Suprapubic skin (tissue), 4 donors: ENCODE measurements around the gene RPRD2. TPM values are rescaled to one million over a fixed set of nuclear protein-coding genes. Genes with fewer than 3 reads are reported as not detected.

ENCODE experiments used
- DNase-seq, 2 donors: peaks; one replicate each; pipeline ENCODE4 v3.0.0-alpha.2; 2019; ENCODE audit warnings: low spot score in 2 of 2
- H3K27ac ChIP-seq: fragments of 200-600 bp; sonication (generic); one replicate; pipeline ENCODE4 v1.5.1; 2019
- H3K27me3 ChIP-seq: fragments of 200-600 bp; sonication (generic); one replicate; pipeline ENCODE4 v1.5.1; 2019
- H3K36me3 ChIP-seq: fragments of 200-600 bp; sonication (generic); one replicate; pipeline ENCODE4 v1.5.1; 2019
- H3K4me1 ChIP-seq: fragments of 200-600 bp; sonication (generic); one replicate; pipeline ENCODE4 v1.5.1; 2019
- H3K4me3 ChIP-seq: fragments of 200-600 bp; sonication (generic); one replicate; pipeline ENCODE4 v1.5.1; 2019; ENCODE audit warnings: mild to moderate bottlenecking
- H3K9me3 ChIP-seq: fragments of 200-600 bp; sonication (generic); one replicate; pipeline ENCODE4 v1.5.1; 2019
- CTCF ChIP-seq, 2 donors: fragments of 200-600 bp in 1 of 2; fragments of 450-650 bp in 1 of 2; sonication (generic) in 1 of 2; IDR thresholded peaks; one replicate each; pipeline ENCODE4 v1.5.1; 2016 to 2019; ENCODE audit warnings: antibody characterized with exemption in 2 of 2, mild to moderate bottlenecking in 1 of 2, moderate library complexity in 1 of 2
- EP300 ChIP-seq: sonication (generic); formaldehyde crosslinking; IDR thresholded peaks from one replicate; pipeline ENCODE4 v1.6.1; 2017; ENCODE audit warnings: antibody characterized with exemption
- POLR2A ChIP-seq, 2 donors: fragments of 450-650 bp; IDR thresholded peaks; one replicate each; pipeline ENCODE4 v1.6.1; 2017; ENCODE audit warnings: antibody characterized with exemption in 2 of 2, mild to moderate bottlenecking in 2 of 2, moderate library complexity in 2 of 2
- POLR2AphosphoS5 ChIP-seq, 3 donors: sonication (generic); formaldehyde crosslinking; IDR thresholded peaks; one replicate each; pipeline ENCODE4 v1.6.1; 2017; ENCODE audit warnings: antibody characterized with exemption in 3 of 3
- WGBS: methylation state at CpG from one replicate; pipeline ENCODE4 v1.1.5; 2018; 5-methylcytosine and 5-hydroxymethylcytosine counted together
- total RNA-seq, 4 donors: library from RNA; depleted of rRNA; stranded (reverse); fragments of >200 nt; gene quantifications; one replicate each; pipeline ENCODE4 v1.1.0, GENCODE V29; 2016

The RPRD2 gene
- total RNA-seq, 4 donors from 2014 or later = 22.2 to 39.0 (median 28.8) TPM

DNA sequence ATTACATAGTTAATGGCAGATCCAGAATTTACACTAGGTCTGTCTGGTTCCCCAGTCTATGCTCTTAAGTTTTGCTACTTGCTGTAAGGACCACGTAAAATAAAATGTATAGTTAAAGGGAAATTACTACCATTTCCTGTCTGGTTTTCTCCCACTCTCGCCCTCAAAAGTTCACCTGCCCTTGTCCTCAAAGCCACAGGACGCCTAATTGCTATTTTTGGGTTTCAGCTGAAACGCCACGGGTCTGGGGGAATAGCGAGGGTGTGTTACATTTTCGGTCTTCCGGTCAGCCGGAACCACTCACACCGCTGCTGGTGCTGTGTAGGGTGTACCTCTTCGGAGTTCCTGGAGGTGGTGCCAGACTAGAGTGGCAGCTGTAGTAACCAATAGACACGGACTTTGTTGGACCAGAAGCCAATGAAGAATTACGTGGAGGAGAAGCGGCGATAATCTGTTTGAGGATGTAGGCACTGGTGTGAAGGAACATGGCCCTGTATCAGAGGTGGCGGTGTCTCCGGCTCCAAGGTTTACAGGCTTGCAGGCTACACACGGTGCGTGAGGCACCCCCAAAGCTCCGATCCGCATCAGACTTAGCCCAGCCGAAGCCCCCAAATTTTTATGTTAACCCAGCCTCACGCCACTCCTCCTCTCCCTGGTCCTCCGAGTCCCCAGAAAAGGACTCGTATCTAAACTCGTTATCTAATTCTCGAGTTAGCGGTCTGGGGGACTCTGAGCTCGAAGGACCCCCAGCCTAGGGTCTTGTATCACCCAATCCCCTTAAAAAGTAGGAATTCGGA is 123.2 kb downstream of the RPRD2 start, which contains the start of gene TARS2:
Gene TARS2 (plus strand): TSS at position 454 of the 797 bp plus-strand sequence. CDS start 32 bp downstream, at position 486.
- Histone ChIP-seq H3K27me3 (no peaks in the 10 kb centered on the region), H3K9me3 (no peaks in the 10 kb centered on the region), H3K36me3 (peaks cover 27% of the 10 kb centered on the region), H3K4me1 (peaks cover 13% of the 10 kb centered on the region), H3K27ac (peak within 1 kb of the TSS; percentile 82), H3K4me3 (peak within 1 kb of the TSS; percentile 71)
- TF ChIP-seq POLR2AphosphoS5 (IDR thresholded peaks at IDR 0.05) (peak in 2 of 3 donors; percentile 44 to 68), POLR2A (IDR thresholded peaks at IDR 0.05) (peak; percentile 45 to 51), CTCF (IDR thresholded peaks at IDR 0.05) (peak; percentile 22 to 44), EP300 (no peak)
- under 1% methylated on average over 30 of the region's 30 CpGs for WGBS
- peak; percentile 95 to 96 for DNase-seq

GRCh38 chr1:150487763-150488115 is 123.8 kb downstream of the RPRD2 start:
- no peaks in the 10 kb centered on the region for H3K27me3 ChIP-seq
- peaks cover 32% of the 10 kb centered on the region for H3K36me3 ChIP-seq
- 2% methylated on average over 7 of the region's 7 CpGs for WGBS
- peak in 1 of 2 donors; percentile 29 for DNase-seq
- peaks cover 13% of the 10 kb centered on the region for H3K4me1 ChIP-seq
- no peaks in the 10 kb centered on the region for H3K9me3 ChIP-seq
- no peak for TF ChIP-seq EP300
- TF ChIP-seq POLR2A (IDR thresholded peaks at IDR 0.05) = no peak
- no peak for TF ChIP-seq POLR2AphosphoS5 (IDR thresholded peaks at IDR 0.05)
- no peak for TF ChIP-seq CTCF (IDR thresholded peaks at IDR 0.05)
- peak overlapping the region; percentile 71 for H3K4me3 ChIP-seq
- H3K27ac ChIP-seq = peak overlapping the region; percentile 82

DNA sequence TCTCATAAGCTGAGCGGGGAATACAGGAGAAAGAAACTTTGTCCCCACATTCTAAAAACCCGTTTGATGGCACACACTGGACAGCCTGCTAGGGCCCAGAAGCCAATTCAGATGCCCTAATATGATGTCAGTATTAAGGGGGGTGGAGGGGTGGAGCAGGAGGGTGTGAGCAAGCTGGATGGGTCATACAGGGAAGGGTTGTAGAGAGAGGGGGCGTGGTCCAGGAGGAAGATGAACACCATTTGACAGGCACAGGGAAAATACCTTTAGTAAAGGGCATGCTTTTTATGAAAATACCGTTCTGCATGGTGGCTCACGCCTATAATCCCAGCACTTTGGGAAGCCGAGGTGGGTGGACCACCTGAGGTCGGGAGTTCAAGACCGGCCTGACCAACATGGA is 129.2 kb downstream of the RPRD2 start:
- Histone ChIP-seq H3K27ac (no peak overlapping the region), H3K9me3 (no peaks in the 10 kb centered on the region), H3K4me1 (peaks cover 2% of the 10 kb centered on the region), H3K36me3 (peaks cover 79% of the 10 kb centered on the region), H3K4me3 (no peak overlapping the region), H3K27me3 (no peaks in the 10 kb centered on the region)
- DNase-seq = no peak
- WGBS = 97% methylated on average over 8 of the region's 8 CpGs
- TF ChIP-seq EP300 = no peak
- no peak for TF ChIP-seq POLR2AphosphoS5 (IDR thresholded peaks at IDR 0.05)
- no peak for TF ChIP-seq POLR2A (IDR thresholded peaks at IDR 0.05)
- no peak for TF ChIP-seq CTCF (IDR thresholded peaks at IDR 0.05)

DNA sequence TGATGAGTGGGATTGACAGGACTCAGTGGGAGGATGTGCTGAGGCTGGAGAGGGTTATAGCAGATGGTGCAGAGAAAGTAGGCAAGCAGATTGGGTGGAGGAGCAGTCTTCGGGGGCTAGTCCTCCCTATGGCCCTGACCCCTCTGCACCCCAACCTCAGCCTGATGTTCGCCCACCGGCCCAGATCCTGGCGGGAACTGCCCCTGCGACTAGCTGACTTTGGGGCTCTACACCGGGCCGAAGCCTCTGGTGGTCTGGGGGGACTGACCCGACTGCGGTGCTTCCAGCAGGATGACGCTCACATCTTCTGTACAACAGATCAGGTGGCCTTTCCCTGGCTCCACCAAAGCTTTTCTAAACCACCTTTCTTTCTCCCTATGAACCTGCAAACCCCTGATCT is 134.4 kb downstream of the RPRD2 start:
- WGBS = 97% methylated on average over 10 of the region's 10 CpGs
- Histone ChIP-seq H3K36me3 (peaks cover 84% of the 10 kb centered on the region), H3K4me1 (no peaks in the 10 kb centered on the region), H3K9me3 (no peaks in the 10 kb centered on the region), H3K4me3 (no peak overlapping the region), H3K27me3 (no peaks in the 10 kb centered on the region), H3K27ac (no peak overlapping the region)
- TF ChIP-seq POLR2AphosphoS5 (IDR thresholded peaks at IDR 0.05) (no peak), CTCF (IDR thresholded peaks at IDR 0.05) (no peak), EP300 (no peak), POLR2A (IDR thresholded peaks at IDR 0.05) (no peak)
- DNase-seq = no peak

- Histone ChIP-seq H3K27ac (no peak overlapping the region), H3K9me3 (no peaks in the 10 kb centered on the region), H3K36me3 (peaks cover 56% of the 10 kb centered on the region), H3K27me3 (no peaks in the 10 kb centered on the region), H3K4me1 (peaks cover 25% of the 10 kb centered on the region), H3K4me3 (no peak overlapping the region)
- TF ChIP-seq CTCF (IDR thresholded peaks at IDR 0.05) (no peak), POLR2AphosphoS5 (IDR thresholded peaks at IDR 0.05) (no peak), POLR2A (IDR thresholded peaks at IDR 0.05) (no peak), EP300 (no peak)
- no peak for DNase-seq
- 82% methylated on average over 6 of the region's 6 CpGs for WGBS
Observed at GRCh38 chr1:150505431-150505830, 141.5 kb downstream of the RPRD2 start.
